Astrocyte of the spinal cord (primary cell): ENCODE results near the gene TIPRL.
"Not testable (repeated sequence)": the region's sequence is repeated elsewhere in the genome, so short reads cannot be mapped to it uniquely, and the experiment has no call there.

Source experiments
- DNase-seq: peaks from one replicate; pipeline ENCODE4 v3.0.0; 2011; ENCODE audit warnings: low read depth, low spot score
- H3K4me3 ChIP-seq: 2 replicates; pipeline ENCODE4 v1.5.1; 2011; ENCODE audit warnings: low read depth, mild to moderate bottlenecking, low read length, moderate library complexity
- CTCF ChIP-seq: IDR thresholded peaks from 2 replicates; pipeline ENCODE4 v1.5.1; 2012; ENCODE audit warnings: low read depth, mild to moderate bottlenecking, low read length, inconsistent platforms
- in situ Hi-C: cut with HindIII; loops from 2 replicates; pipeline ENCODE4 v1.10.0; 2017; ENCODE audit warnings: low sequenced_read_pairs

Gene TIPRL

GRCh38 chr1:168170564-168171508 lies 7.9 kb upstream of the TIPRL start:
- no peak for TF ChIP-seq CTCF
- DNase-seq, result no peak
- H3K4me3 ChIP-seq, result no peak overlapping the region
- in situ Hi-C loops, result no loop called here

- TF ChIP-seq CTCF, result no peak
Observed at GRCh38 chr1:168172250-168172915, 6.4 kb upstream of the TIPRL start.

DNA sequence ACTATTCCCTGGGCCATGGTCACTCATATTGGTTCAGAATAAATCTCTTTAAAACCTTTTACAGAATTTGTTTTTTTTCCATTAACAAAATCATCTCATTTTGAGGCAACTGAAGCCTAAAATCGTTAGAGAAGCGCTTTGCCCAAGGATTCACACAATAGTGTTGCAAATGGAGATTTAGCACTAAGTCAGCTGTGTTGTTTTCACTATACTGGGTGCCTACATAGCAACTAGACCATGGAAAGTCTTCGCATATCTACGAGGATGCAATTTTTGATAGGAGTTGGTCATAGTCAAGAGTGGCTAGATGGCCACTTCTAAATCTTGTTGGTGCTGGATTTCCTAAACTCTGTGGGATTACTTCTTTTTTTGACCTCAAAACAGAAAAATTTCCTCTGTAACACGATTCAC lies 530 bp upstream of the TIPRL start:
- no peak for DNase-seq
- in situ Hi-C loops, result no loop called here
- peak overlapping the region; percentile 99 for H3K4me3 ChIP-seq
- TF ChIP-seq CTCF, result no peak

More at GRCh38 chr1:168172250-168172915, 6.4 kb upstream of the TIPRL start:
- in situ Hi-C loops, result no loop called here
- no peak for DNase-seq
- H3K4me3 ChIP-seq, result no peak overlapping the region

DNA sequence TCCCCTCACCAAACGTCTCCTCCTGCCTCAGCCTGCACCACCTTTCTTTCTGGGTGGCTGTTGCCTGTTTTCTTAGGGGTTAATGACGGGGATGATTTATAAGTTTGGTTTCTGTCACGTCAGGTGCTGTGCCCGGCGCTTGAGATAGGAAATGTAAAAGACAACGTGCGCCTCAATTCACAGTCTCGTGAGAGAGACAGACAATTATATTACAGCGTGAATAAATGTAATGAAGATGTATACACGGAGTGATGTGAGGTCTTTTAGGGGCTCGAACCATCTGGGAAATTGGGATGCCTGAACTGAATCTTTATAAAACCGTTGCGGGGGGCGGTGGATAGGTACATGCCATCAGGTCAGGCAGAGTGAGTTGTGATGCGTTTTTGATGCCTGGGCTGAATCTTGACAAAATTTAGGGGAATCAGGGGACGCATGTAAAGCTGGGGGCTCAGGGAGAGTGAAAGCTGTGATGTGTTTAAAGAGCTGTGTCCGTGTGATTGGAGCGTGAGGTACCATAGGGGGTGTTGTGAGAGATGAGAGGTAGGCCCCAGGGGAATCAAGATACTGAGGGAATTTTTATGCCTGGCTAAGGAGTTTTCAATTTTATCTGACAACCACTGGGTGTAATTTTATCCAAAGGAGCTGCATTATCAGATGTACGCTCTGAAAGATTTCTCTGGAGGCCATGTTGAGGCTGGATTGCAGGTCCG lies 831 bp downstream of the TIPRL start:
- TF ChIP-seq CTCF, result no peak
- no peak for DNase-seq
- peak overlapping the region; percentile 99 for H3K4me3 ChIP-seq
- in situ Hi-C loops, result no loop called here

- DNase-seq, result no peak
- no peak for TF ChIP-seq CTCF
- peak overlapping the region; percentile 99 for H3K4me3 ChIP-seq
- in situ Hi-C loops, result no loop called here
Observed at GRCh38 chr1:168180148-168180524, 1.4 kb downstream of the TIPRL start.

- in situ Hi-C loops, DNase-seq, H3K4me3 ChIP-seq: not testable (repeated sequence)
Observed at GRCh38 chr1:168181063-168181720, 2.4 kb downstream of the TIPRL start.
